NCI-H128 (cell line): ENCODE measurements around the gene OAF.
"Not testable (repeated sequence)": the region's sequence is repeated elsewhere in the genome, so short reads cannot be mapped to it uniquely, and the experiment has no call there.

Source experiments
- DNase-seq: peaks from one replicate; lab custom pipeline; 2025; ENCODE audit not compliant: unreplicated experiment; lab: John Stamatoyannopoulos, UW

OAF gene

DNA sequence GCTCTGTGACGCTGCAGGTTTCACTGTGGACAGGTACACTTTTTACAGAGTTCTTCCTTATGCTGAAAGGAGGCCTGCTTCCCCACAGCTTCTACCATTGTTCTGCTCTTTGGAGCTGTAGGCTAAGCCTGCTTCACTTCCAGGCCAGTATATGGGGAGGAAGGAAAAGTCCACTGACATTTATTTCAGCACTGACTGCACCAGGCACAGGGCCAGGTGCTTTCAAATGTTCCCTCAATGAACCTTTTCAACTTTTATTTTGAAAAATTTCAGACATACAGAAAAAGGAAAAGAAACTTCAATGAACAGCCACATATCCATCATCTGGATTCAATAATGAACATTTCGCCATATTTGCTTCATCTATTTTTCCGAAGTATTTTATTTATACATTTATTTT is 51.1 kb downstream of the OAF start:
- DNase-seq = no peak

DNA sequence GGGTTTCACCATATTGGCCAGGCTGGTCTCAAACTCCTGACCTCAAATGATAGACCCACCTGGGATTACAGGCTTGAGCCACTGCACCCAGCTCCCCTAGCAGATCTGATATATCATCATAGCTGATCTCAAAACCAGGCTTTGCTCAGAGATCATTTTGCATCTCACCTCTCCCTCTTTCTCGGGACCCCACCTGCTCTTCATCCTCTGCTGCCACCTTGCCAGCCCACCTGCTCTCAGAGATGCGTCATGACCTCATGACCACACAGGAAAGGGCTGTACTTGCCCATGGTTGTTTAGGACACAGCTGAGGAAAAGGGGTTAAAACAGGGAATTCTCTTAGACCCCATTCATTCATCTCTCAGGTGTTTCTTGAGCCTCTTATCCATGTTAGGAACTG is 56.5 kb downstream of the OAF start:
- DNase-seq = no peak

- no peak for DNase-seq
Observed at GRCh38 chr11:120268686-120269085, 57.9 kb downstream of the OAF start.

DNA sequence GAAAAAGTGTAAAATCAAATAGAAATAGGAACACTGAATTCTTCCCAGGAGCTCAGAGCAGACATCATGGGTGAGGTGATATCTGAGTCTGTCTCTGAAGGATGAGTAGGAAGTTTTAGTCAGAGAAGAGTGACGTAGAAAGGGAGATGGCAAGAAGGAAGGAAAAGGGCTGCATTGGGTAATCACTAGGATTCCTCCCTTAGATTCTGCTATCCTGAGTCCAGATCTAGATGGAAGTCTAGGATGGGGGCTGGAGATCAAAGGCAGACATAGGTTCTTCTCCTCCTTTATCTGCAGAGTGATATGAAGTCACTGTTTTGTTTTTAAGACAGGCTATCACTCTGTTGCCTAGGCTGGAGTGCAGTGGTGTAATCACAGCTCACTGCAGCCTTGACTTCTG is 59.6 kb downstream of the OAF start:
- DNase-seq = no peak

- no peak for DNase-seq
Observed at GRCh38 chr11:120271672-120272071, 60.8 kb downstream of the OAF start.

DNA sequence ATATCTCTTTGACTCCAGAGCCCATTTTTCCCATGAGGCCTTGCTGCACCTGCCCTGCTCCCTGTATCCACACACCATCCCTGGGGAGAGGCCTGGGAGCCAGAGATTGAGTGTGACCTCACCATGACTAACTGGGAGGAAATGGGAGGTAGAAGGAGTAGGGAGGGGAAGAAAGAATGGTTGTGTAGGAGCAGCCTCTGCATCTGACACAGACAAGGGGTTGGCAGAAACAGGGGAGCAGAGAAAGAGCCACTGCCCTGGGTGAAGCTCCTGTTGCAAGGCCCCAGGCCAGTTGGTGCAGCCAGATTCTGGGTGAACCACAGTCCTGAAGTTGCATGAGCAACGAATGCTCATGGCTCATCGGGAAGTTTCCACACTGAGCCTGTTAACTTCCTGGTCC is 61.5 kb downstream of the OAF start:
- no peak for DNase-seq

DNA sequence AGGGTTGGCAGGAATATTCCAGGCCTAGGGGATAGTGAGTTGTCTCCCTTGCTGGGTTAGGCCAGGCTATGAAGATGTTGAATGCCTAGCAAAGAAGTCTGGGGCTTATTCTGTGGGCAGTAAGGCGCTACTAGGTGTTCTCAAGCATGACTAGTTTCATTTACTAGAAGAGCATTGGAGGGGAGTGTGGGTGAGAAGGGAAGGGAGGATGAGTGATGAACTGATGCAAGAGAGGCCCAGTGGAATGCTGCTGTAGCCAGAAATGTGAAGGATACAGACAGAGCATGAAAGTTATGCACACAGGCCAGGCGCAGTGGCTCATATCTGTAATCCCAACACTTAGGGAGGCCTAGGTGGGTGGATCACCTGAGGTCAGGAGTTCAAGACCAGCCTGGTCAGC is 62.6 kb downstream of the OAF start:
- no peak for DNase-seq

DNA sequence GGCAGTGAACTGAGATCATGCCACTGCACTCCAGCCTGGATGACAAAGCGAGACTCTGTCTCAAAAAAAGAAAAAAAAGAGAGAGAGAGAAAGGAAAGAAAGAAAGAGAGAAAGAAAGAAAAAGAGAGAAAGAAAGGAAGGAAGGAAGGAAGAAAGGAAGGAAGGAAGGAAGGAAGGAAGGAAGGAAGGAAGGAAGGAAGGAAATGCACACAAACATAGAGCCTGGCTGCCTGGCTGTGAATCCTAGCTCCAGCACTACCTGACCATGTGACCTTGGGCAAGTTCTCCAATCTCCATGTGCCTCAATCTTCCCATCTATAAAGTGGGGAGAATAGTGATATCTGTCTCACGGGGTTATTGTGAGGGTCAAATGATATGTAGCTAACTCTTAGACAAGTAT is 63.1 kb downstream of the OAF start:
- not testable (repeated sequence) for DNase-seq

DNA sequence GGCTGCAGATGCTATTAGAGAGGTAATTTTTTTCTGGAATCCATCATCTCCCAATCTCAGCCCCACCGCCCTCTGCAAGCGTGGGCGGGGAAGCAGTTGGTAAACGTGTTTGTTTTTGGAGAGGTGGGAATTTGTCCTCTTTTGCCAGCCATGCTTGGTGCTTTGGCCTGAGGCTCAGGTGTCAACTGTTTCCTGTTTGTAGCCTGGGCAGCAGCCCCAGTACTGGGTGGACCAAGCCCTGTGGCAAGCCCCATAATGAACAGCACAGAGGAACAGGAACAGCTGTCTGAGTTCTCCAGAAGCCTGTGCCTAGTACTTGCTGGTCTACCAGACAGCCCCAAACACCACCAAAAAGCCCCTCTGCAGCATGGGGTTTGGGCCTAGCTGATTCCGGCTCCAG is 68.7 kb downstream of the OAF start:
- no peak for DNase-seq
